ENCODE data around the gene CTNNA2. TPM values are rescaled to one million over a fixed set of nuclear protein-coding genes. Genes with fewer than 3 reads are reported as not detected.

CTNNA2 gene
- total and polyA plus RNA-seq, 2 of the 8 experiments (the other 6 are each of a cell fraction or from before 2014, with no cell fraction given): 3.9 to 9.0 TPM

- Histone ChIP-seq H3K18ac (ENCODE audit: extremely low read depth, low read length) (no peak overlapping the region), H3K4me1 (replicated peaks in 1 of 4; ENCODE audit: control insufficient read depth in 3 of 4, insufficient read depth in 4 of 4, low read length in 3 of 4) (peaks cover 0 to 2% (median 0%) of the 10 kb centered on the region in 4 experiments; a peak in 3 of 7 replicates), H3K56ac (replicated peaks; ENCODE audit: insufficient read length, low read depth, low read length) (no peak overlapping the region), H4K20me1 (replicated peaks in 1 of 2; ENCODE audit: control insufficient read depth in 1 of 2, insufficient read depth in 2 of 2, low read length in 2 of 2) (no peaks in the 10 kb centered on the region), H2AK5ac (ENCODE audit: low read depth, low read length) (no peak overlapping the region), H3K27me3 (replicated peaks in 1 of 4; ENCODE audit: control insufficient read depth in 3 of 4, extremely low read depth in 1 of 4, insufficient read depth in 3 of 4, low read length in 3 of 4) (no peaks in the 10 kb centered on the region), H4K5ac (ENCODE audit: insufficient read length, low read depth, low read length) (no peak overlapping the region), H3K9ac (replicated peaks in 1 of 4; ENCODE audit: extremely low read depth in 1 of 4, low read depth in 3 of 4, low read length in 3 of 4) (no peak overlapping the region), H3K79me2 (ENCODE audit: control insufficient read depth in 1 of 2, insufficient read depth in 2 of 2, low read length in 2 of 2) (no peaks in the 10 kb centered on the region), H3K23me2 (ENCODE audit: low read depth, low read length) (no peaks in the 10 kb centered on the region), H3K4me2 (ENCODE audit: insufficient read depth in 1 of 2, low read depth in 2 of 2, low read length in 2 of 2) (no peak overlapping the region), H3K36me3 (ENCODE audit: control insufficient read depth in 2 of 4, insufficient read depth in 4 of 4, low read length in 3 of 4) (no peaks in the 10 kb centered on the region), H4K8ac (ENCODE audit: extremely low read depth, insufficient read depth, low read length) (no peak overlapping the region), H3K23ac (ENCODE audit: insufficient read length) (no peak overlapping the region), H2BK12ac (ENCODE audit: low read depth, low read length) (no peak overlapping the region), H2BK20ac (ENCODE audit: low read length) (no peak overlapping the region), H4K91ac (replicated peaks; ENCODE audit: insufficient read length, low read length) (no peak overlapping the region), H3K14ac (ENCODE audit: insufficient read length) (no peak overlapping the region), H2AFZ (ENCODE audit: low read length) (no peak overlapping the region), H3K9me3 (ENCODE audit: insufficient read depth in 2 of 2, low read depth in 1 of 2, low read length in 1 of 2) (no peaks in the 10 kb centered on the region), H2BK120ac (replicated peaks; ENCODE audit: low read depth, low read length) (no peak overlapping the region), H3K27ac (ENCODE audit: low read depth, low read length) (no peak overlapping the region), H3K4me3 (ENCODE audit: extremely low read depth in 1 of 4, insufficient read depth in 2 of 4, low read depth in 3 of 4, low read length in 4 of 4) (no peak overlapping the region), H3K79me1 (ENCODE audit: low read depth, low read length) (no peaks in the 10 kb centered on the region), H3K4ac (replicated peaks; ENCODE audit: insufficient read length, low read depth, low read length) (no peak overlapping the region), H2BK5ac (ENCODE audit: low read depth, low read length) (no peak overlapping the region), H2BK15ac (ENCODE audit: low read length) (no peak overlapping the region)
- no peak for DNase-seq (ENCODE audit: low read depth in 1 of 2, low spot score in 2 of 2)
- POLR2A ChIA-PET (ENCODE audit: partially characterized antibody): no interaction called here
- 83% methylated on average over 2 of the region's 2 CpGs; no CpG with 5 or more reads in 1 of the 2 experiments for WGBS, 2 experiments (ENCODE audit: extremely low coverage in 1 of 2, insufficient coverage in 1 of 2, insufficient read length in 1 of 2, insufficient replicate concordance in 2 of 2, low coverage in 1 of 2, low lambda C conversion rate in 2 of 2, missing lambda C conversion rate in 1 of 2)
- CTCF ChIA-PET (ENCODE audit: partially characterized antibody): no interaction called here
- TF ChIP-seq GABPA (IDR thresholded peaks at IDR 0.05; ENCODE audit: borderline replicate concordance, insufficient read depth, low read length): no peak
- TF ChIP-seq SP4 (IDR thresholded peaks at IDR 0.05; ENCODE audit: low read length): no peak
- no peak for TF ChIP-seq SAP30 (IDR thresholded peaks at IDR 0.05; ENCODE audit: insufficient read depth, insufficient replicate concordance, low read length)
- TF ChIP-seq CREB1 (IDR thresholded peaks at IDR 0.05): no peak
- no peak for TF ChIP-seq KDM4A (IDR thresholded peaks at IDR 0.05; ENCODE audit: low read depth, low read length, severe bottlenecking)
- TF ChIP-seq ZNF274 (IDR thresholded peaks at IDR 0.05; ENCODE audit: borderline replicate concordance, extremely low read depth, low read length): no peak
- no peak for TF ChIP-seq YY1 (IDR thresholded peaks at IDR 0.05; ENCODE audit: low read depth, low read length)
- FAIRE-seq: no peak
Observed at GRCh38 chr2:79665091-79665490, 152.2 kb downstream of the CTNNA2 start.

Data from H1 (cell line).